Measurements from ENCODE around the gene CREB1.
"Not testable (repeated sequence)": the region's sequence is repeated elsewhere in the genome, so short reads cannot be mapped to it uniquely, and the experiment has no call there.

CREB1 gene

GRCh38 chr2:207492461-207492860 lies 37.3 kb upstream of the CREB1 start:
- DNase-seq (ENCODE audit: low read depth), result no peak
- H3K4me3 ChIP-seq (replicated peaks; ENCODE audit: low read depth, low read length), result no peak overlapping the region
- TF ChIP-seq CTCF (IDR thresholded peaks at IDR 0.05; ENCODE audit: low read length, missing control alignments), result no peak

DNA sequence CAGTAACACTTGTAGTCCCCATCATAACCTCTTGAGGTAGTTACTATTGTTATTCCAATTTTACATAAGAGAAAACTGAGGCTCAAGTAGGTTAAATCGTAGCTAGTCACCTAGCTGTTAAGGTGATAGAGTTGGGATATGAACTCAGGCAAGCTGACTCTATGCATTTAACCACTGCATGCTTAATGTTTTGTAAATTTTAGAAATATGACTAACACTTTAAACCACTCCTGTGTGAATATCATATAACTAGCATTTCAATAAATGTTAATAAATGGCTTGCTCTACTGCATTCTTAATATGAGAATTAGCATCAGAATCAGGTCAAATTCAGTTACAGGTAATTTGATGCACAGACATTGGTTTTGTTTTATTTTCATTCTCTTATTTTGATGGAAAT lies 35.6 kb upstream of the CREB1 start:
- H3K4me3 ChIP-seq (replicated peaks; ENCODE audit: low read depth, low read length), result no peak overlapping the region
- no peak for DNase-seq (ENCODE audit: low read depth)
- no peak for TF ChIP-seq CTCF (IDR thresholded peaks at IDR 0.05; ENCODE audit: low read length, missing control alignments)

DNA sequence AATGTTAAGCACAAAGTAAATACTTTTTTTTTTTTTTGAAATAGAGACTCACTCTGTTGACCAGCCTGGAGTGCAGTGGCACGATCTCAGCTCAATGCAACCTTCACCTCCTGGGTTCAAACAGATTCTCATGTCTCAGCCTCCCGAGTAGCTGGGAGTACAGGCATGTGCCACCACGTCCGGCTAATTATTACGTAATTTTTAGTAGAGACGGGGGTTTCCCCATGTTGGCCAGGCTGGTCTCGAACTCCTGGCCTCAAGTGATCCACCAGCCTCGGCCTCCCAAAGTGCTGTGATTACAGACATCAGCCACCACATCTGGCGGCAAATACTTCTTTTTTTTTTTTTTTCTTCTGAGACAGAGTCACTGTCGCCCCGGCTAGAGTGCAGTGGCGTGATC lies 32.8 kb upstream of the CREB1 start:
- H3K4me3 ChIP-seq (replicated peaks; ENCODE audit: low read depth, low read length); DNase-seq (ENCODE audit: low read depth): not testable (repeated sequence)

DNA sequence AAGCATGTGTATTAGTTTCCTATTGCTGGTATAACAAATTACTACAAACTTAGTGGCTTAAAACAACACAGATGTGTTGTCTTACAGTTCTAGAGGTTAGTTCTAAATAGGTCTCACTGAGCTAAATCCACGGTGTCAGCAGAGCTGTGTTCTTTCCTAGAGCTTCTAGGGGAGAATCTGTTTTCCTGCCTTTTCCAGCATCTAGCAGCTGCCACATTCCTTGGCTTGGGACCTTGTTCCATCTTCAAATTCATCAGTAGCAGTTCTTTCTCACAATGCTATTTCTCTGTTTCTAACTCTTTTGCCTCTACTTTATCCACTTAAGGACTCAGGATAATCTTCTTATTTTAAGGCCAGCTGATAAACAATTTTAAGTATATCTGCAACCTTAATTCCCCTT lies 32.2 kb upstream of the CREB1 start:
- no peak for DNase-seq (ENCODE audit: low read depth)
- H3K4me3 ChIP-seq (replicated peaks; ENCODE audit: low read depth, low read length), result no peak overlapping the region
- no peak for TF ChIP-seq CTCF (IDR thresholded peaks at IDR 0.05; ENCODE audit: low read length, missing control alignments)

GRCh38 chr2:207498427-207498826 lies 31.3 kb upstream of the CREB1 start:
- no peak overlapping the region for H3K4me3 ChIP-seq (replicated peaks; ENCODE audit: low read depth, low read length)
- TF ChIP-seq CTCF (IDR thresholded peaks at IDR 0.05; ENCODE audit: low read length, missing control alignments), result no peak

GRCh38 chr2:207499114-207499513 lies 30.6 kb upstream of the CREB1 start:
- no peak for DNase-seq (ENCODE audit: low read depth)
- TF ChIP-seq CTCF (IDR thresholded peaks at IDR 0.05; ENCODE audit: low read length, missing control alignments), result no peak
- no peak overlapping the region for H3K4me3 ChIP-seq (replicated peaks; ENCODE audit: low read depth, low read length)

More at GRCh38 chr2:207498427-207498826, 31.3 kb upstream of the CREB1 start:
- no peak for DNase-seq (ENCODE audit: low read depth)

GRCh38 chr2:207501802-207502576 lies 27.8 kb upstream of the CREB1 start:
- DNase-seq (ENCODE audit: low read depth), result no peak
- no peak for TF ChIP-seq CTCF (IDR thresholded peaks at IDR 0.05; ENCODE audit: low read length, missing control alignments)
- H3K4me3 ChIP-seq (replicated peaks; ENCODE audit: low read depth, low read length), result no peak overlapping the region

Measured in fibroblast of pulmonary artery (primary cell).